Tibial artery (tissue), 4 donors: Measurements from ENCODE around the gene BRF1.

Source experiments
- DNase-seq, 2 donors: peaks; one replicate each; pipeline ENCODE4 v3.0.0-alpha.2; 2019
- H3K27ac ChIP-seq, 2 donors: fragments of 200-600 bp; sonication (generic) in 1 of 2; 1 replicate in 1 of 2; 2 replicates in 1 of 2; pipeline ENCODE4 v1.5.1; 2018 to 2019; ENCODE audit warnings: mild to moderate bottlenecking in 1 of 2
- H3K27me3 ChIP-seq, 2 donors: fragments of 200-600 bp; sonication (generic) in 1 of 2; one replicate each; pipeline versions ENCODE4 v1.5.1 to v1.6.0; 2016 to 2019
- H3K36me3 ChIP-seq, 3 donors: fragments of 200-600 bp; sonication (generic) in 2 of 3; one replicate each; pipeline ENCODE4 v1.5.1; 2016 to 2019; ENCODE audit warnings: mild to moderate bottlenecking in 2 of 3
- H3K4me1 ChIP-seq, 4 donors: fragments of 200-600 bp; sonication (generic) in 2 of 4; 1 replicate in 3 of 4; 2 replicates in 1 of 4; pipeline ENCODE4 v1.5.1; 2016 to 2019
- H3K4me3 ChIP-seq, 2 donors: fragments of 200-600 bp; sonication (generic) in 1 of 2; 1 replicate in 1 of 2; 2 replicates in 1 of 2; pipeline ENCODE4 v1.5.1; 2018 to 2019; ENCODE audit warnings: mild to moderate bottlenecking in 2 of 2
- H3K9me3 ChIP-seq, 3 donors: fragments of 200-600 bp; sonication (generic) in 1 of 3; one replicate each; pipeline ENCODE4 v1.5.1; 2016 to 2019
- intact Hi-C: fragments of 100-400 bp; cut with DNase I; formaldehyde crosslinking; loops from one replicate; pipeline ENCODE4 v1.15.0; 2023; ENCODE audit warnings: low total_unique reads
- TF ChIP-seq, protein P1 (sequence below), 2 experiments: fragments of 200-600 bp in 1 of 2; fragments of 450-650 bp in 1 of 2; IDR thresholded peaks; one replicate each; pipeline ENCODE4 v1.5.1; 2017 to 2019; ENCODE audit warnings: antibody characterized with exemption in 2 of 2, mild to moderate bottlenecking in 1 of 2, moderate library complexity in 1 of 2

Gene BRF1

DNA sequence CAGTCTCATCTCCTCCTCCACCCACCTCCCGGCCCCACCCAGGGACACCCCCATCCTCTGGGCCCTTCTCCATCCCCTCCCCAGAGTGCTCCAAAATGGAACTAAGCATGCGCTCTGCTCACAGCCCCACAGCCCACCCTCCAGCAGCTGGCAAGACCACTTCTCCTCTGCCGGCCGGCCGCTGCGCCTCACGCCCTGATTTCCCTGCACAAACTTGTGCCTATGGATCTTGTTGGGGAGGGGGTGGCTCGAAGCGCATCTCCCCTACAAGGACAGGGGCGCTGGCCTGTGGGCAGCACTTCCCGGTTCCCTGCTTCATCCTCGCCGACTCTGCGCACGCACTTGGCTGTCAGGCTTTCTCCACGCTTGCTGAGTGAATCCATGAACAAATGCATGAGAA lies 100.2 kb downstream of the BRF1 start:
- DNase-seq: no peak
- TF ChIP-seq, protein P1, sequence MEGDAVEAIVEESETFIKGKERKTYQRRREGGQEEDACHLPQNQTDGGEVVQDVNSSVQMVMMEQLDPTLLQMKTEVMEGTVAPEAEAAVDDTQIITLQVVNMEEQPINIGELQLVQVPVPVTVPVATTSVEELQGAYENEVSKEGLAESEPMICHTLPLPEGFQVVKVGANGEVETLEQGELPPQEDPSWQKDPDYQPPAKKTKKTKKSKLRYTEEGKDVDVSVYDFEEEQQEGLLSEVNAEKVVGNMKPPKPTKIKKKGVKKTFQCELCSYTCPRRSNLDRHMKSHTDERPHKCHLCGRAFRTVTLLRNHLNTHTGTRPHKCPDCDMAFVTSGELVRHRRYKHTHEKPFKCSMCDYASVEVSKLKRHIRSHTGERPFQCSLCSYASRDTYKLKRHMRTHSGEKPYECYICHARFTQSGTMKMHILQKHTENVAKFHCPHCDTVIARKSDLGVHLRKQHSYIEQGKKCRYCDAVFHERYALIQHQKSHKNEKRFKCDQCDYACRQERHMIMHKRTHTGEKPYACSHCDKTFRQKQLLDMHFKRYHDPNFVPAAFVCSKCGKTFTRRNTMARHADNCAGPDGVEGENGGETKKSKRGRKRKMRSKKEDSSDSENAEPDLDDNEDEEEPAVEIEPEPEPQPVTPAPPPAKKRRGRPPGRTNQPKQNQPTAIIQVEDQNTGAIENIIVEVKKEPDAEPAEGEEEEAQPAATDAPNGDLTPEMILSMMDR (IDR thresholded peaks at IDR 0.05): no peak
- H3K27ac ChIP-seq: no peak overlapping the region
- peaks cover 0 to 66% (median 40%) of the 10 kb centered on the region in 4 donors for H3K4me1 ChIP-seq
- intact Hi-C loops: loop anchor here (2.0 kb wide), 1 partner anchor 150 kb away; no protein-coding TSS in a partner anchor
- H3K4me3 ChIP-seq: no peak overlapping the region
- peaks cover 0 to 76% of the 10 kb centered on the region in 2 donors for H3K27me3 ChIP-seq
- H3K36me3 ChIP-seq: no peaks in the 10 kb centered on the region
- H3K9me3 ChIP-seq: no peaks in the 10 kb centered on the region

DNA sequence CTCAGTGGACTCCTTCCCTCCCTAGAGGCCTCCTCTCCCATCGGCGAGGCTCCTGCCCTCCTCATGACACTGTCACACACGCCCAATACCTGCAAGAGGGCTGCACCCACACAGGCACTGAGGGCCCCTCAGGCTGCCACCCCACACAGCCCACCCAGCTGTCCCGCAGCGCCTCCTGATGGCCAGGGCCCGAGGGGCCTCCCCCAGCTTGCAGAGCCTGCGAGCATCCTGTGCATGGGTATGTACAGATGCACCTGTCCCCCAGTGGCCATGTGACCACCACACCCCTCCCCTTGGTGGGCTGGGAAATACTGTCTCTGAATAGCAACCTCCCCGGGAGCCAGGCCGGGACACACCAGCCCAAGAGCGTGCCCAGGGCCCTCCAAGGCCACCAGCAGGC lies 100.7 kb downstream of the BRF1 start:
- DNase-seq: no peak
- TF ChIP-seq, protein P1 (IDR thresholded peaks at IDR 0.05): no peak
- intact Hi-C loops: loop anchor here (2.0 kb wide), 1 partner anchor 151 kb away; no protein-coding TSS in a partner anchor
- H3K4me3 ChIP-seq: no peak overlapping the region
- no peaks in the 10 kb centered on the region for H3K36me3 ChIP-seq
- peaks cover 0 to 63% (median 38%) of the 10 kb centered on the region in 4 donors for H3K4me1 ChIP-seq
- no peak overlapping the region for H3K27ac ChIP-seq
- peaks cover 0 to 82% of the 10 kb centered on the region in 2 donors for H3K27me3 ChIP-seq
- no peaks in the 10 kb centered on the region for H3K9me3 ChIP-seq

DNA sequence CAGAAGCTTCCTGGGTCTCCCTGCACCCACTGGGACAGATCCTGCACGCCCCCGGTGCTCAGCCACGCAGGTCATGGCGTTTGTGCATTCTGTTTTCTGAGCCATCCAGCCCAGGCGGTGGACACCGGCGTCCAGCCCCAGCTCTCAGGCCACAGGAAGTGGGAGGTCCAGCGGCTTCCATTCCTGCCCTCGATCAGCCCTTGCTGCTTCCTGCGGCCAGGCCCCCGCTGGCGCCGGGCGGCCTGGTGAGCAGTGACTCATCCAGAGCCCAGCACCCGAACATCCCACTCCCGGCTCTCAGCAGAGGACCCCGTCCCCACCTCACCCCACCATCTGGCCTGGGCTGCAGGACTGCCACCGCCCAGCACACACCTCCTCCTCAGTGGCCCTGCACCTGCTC lies 101.7 kb downstream of the BRF1 start:
- H3K4me1 ChIP-seq: peaks cover 0 to 53% (median 35%) of the 10 kb centered on the region in 4 donors
- no peaks in the 10 kb centered on the region for H3K36me3 ChIP-seq
- H3K4me3 ChIP-seq: no peak overlapping the region
- TF ChIP-seq, protein P1 (IDR thresholded peaks at IDR 0.05): no peak
- no peak overlapping the region for H3K27ac ChIP-seq
- DNase-seq: no peak
- no peaks in the 10 kb centered on the region for H3K9me3 ChIP-seq
- intact Hi-C loops: no loop called here
- peaks cover 0 to 91% of the 10 kb centered on the region in 2 donors for H3K27me3 ChIP-seq

DNA sequence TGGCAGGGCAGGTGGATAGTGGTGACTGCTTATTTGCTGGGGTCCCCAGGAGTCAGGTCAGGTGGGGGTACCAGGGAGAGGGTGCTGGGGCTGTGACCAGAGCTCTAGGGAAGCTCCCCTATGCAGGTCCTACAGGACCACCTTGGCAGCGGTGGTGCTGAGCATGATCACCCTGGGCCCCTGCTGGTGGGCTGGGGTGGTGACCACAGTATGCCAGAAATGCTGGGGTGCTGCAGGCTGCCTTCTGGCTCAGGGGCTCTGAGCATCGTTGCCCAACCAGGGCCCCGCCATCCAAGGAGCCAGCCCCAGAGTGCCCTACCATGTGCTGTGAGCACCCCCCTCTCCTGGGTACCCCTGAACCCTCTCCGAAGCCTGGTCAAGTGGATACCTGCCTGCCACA lies 102.2 kb downstream of the BRF1 start:
- DNase-seq: no peak
- no peaks in the 10 kb centered on the region for H3K36me3 ChIP-seq
- TF ChIP-seq, protein P1 (IDR thresholded peaks at IDR 0.05): no peak
- H3K27me3 ChIP-seq: peaks cover 0 to 94% of the 10 kb centered on the region in 2 donors
- H3K27ac ChIP-seq: no peak overlapping the region
- no peak overlapping the region for H3K4me3 ChIP-seq
- no peaks in the 10 kb centered on the region for H3K9me3 ChIP-seq
- intact Hi-C loops: no loop called here
- H3K4me1 ChIP-seq: peaks cover 0 to 48% (median 32%) of the 10 kb centered on the region in 4 donors

DNA sequence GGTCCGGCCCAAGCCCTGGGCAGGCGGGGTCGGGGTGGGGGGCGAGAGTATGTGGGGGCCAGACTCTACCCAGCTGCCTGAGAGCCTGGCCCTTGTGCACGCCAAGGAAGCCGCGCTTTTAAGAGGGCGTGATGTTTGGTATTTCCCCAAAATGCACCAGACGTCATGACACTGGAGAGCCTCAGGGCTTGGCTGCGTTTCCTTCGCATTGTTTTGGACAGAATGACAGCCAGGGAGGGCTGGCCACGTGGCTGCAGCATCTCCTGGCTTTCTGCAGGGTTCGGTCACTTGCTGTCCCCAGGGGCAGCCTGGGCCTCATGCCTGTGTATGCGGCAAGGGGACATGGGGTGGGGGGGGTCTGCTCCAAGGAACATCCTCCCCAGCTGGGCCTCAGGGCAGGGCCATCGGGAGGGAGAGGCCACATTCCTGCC lies 103.6 kb downstream of the BRF1 start:
- intact Hi-C loops: no loop called here
- Histone ChIP-seq H3K27me3 (peaks cover 0 to 97% of the 10 kb centered on the region in 2 donors), H3K9me3 (no peaks in the 10 kb centered on the region), H3K36me3 (no peaks in the 10 kb centered on the region), H3K4me1 (peaks cover 0 to 39% (median 26%) of the 10 kb centered on the region in 4 donors), H3K4me3 (no peak overlapping the region), H3K27ac (no peak overlapping the region)
- DNase-seq: no peak
- TF ChIP-seq, protein P1 (IDR thresholded peaks at IDR 0.05): no peak
